ENCODE results near the gene JKAMP.

Gene JKAMP

DNA sequence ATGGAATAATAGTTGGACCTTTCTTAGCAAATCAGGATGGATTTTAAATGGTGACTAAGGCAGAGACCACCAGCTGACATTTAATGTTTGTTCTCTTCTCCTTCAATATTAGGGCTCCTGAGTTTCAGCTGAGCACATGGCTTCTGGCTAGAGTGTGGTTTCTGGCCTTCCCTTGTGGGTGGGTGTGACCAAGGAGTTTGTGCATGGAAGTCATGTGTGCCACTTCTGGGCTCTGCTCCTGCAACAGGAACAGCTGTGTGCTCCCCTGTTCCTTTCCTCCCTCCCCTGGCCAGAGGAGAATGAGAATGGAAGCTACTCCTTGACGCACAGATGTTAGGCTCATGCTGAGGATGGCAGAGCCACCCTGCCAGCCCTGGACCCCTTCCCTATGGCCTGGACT is 48.1 kb downstream of the JKAMP start:
- H3K4me3 ChIP-seq (ENCODE audit: low read depth, low read length) = no peak overlapping the region
- no peak for DNase-seq (ENCODE audit: low read depth)

DNA sequence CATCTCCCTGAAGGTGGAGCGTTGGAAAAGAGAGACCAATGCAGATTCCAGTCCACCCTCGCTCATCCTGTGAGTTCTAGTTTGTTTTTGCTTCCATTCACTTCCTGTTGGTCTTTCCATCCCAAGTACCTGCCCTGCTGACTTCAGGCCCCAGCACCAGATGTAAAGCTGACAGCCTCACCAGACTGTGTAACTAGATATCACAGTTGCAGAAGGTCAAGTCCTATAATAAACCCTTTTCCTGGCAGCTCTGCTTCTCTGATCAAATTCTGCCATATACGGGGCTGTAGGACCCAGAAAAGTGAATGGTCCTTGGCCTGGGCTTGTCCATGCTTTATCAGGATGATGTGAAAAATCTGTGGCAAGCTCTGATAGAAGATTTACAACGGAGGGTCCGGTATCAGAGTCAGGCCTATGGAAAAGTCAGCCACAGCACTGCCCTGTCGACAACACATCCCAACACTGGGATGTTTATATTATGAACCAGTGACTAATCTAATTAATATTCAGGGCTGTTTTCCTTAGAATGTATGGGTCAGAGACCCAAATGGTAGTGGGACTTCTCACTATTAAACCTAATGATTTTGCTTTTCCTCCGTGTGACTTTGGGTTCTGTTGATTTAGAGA is 50.2 kb downstream of the JKAMP start:
- no peak for DNase-seq (ENCODE audit: low read depth)
- no peak overlapping the region for H3K4me3 ChIP-seq (ENCODE audit: low read depth, low read length)

GRCh38 chr14:59537476-59537875 is 53.2 kb downstream of the JKAMP start:
- no peak for DNase-seq (ENCODE audit: low read depth)
- H3K4me3 ChIP-seq (ENCODE audit: low read depth, low read length) = no peak overlapping the region

- no peak overlapping the region for H3K4me3 ChIP-seq (ENCODE audit: low read depth, low read length)
- no peak for DNase-seq (ENCODE audit: low read depth)
Observed at GRCh38 chr14:59538936-59539335, 54.6 kb downstream of the JKAMP start.

GRCh38 chr14:59540852-59541251 is 56.5 kb downstream of the JKAMP start:
- no peak overlapping the region for H3K4me3 ChIP-seq (ENCODE audit: low read depth, low read length)
- no peak for DNase-seq (ENCODE audit: low read depth)

- no peak overlapping the region for H3K4me3 ChIP-seq (ENCODE audit: low read depth, low read length)
- DNase-seq (ENCODE audit: low read depth) = no peak
Observed at GRCh38 chr14:59541731-59542130, 57.4 kb downstream of the JKAMP start.

GRCh38 chr14:59543873-59544272 is 59.6 kb downstream of the JKAMP start:
- H3K4me3 ChIP-seq (ENCODE audit: low read depth, low read length) = no peak overlapping the region
- DNase-seq (ENCODE audit: low read depth) = no peak

- no peak for DNase-seq (ENCODE audit: low read depth)
Observed at GRCh38 chr14:59547310-59547709, 63.0 kb downstream of the JKAMP start.

More at GRCh38 chr14:59547310-59547709, 63.0 kb downstream of the JKAMP start:
- H3K4me3 ChIP-seq (ENCODE audit: low read depth, low read length) = no peak overlapping the region

All from skeletal muscle cell (primary cell).